C4-2B (cell line): Measurements from ENCODE around the gene ZDHHC13.
A peak's percentile ranks its signal among the peaks of the same experiment; 100 is the strongest.
"Not testable (repeated sequence)": the region's sequence is repeated elsewhere in the genome, so short reads cannot be mapped to it uniquely, and the experiment has no call there.

Source experiments
- H3K27ac ChIP-seq: fragments of 450-650 bp; 2 replicates; pipeline ENCODE4 v1.5.1; 2017
- CTCF ChIP-seq: fragments of 450-650 bp; conservative IDR thresholded peaks from 2 replicates; pipeline ENCODE4 v1.5.1; 2017; ENCODE audit warnings: mild to moderate bottlenecking
- ZFX ChIP-seq: fragments of 450-650 bp; IDR thresholded peaks from 2 replicates; pipeline ENCODE4 v1.6.1; 2017

The ZDHHC13 gene

GRCh38 chr11:19116276-19116970, 545 bp upstream of the ZDHHC13 start:
- H3K27ac ChIP-seq: peak overlapping the region; percentile 77

GRCh38 chr11:19117760-19118097, 761 bp downstream of the ZDHHC13 start:
- no peak for TF ChIP-seq ZFX
- no peak for TF ChIP-seq CTCF
- peak overlapping the region; percentile 77 for H3K27ac ChIP-seq

More at GRCh38 chr11:19116276-19116970, 545 bp upstream of the ZDHHC13 start:
- TF ChIP-seq ZFX: no peak
- TF ChIP-seq CTCF: no peak

- no peak overlapping the region for H3K27ac ChIP-seq
- no peak for TF ChIP-seq CTCF
- no peak for TF ChIP-seq ZFX
Observed at GRCh38 chr11:19121646-19122045, 4.7 kb downstream of the ZDHHC13 start.

- TF ChIP-seq CTCF (no peak), ZFX (no peak)
- H3K27ac ChIP-seq: no peak overlapping the region
Observed at GRCh38 chr11:19122960-19123615, 6.1 kb downstream of the ZDHHC13 start.

- not testable (repeated sequence) for H3K27ac ChIP-seq
Observed at GRCh38 chr11:19126562-19127325, 9.8 kb downstream of the ZDHHC13 start.

- TF ChIP-seq CTCF (no peak), ZFX (no peak)
- H3K27ac ChIP-seq: no peak overlapping the region
Observed at GRCh38 chr11:19134004-19134403, 17.0 kb downstream of the ZDHHC13 start.

GRCh38 chr11:19136884-19137283, 19.9 kb downstream of the ZDHHC13 start:
- H3K27ac ChIP-seq: not testable (repeated sequence)

GRCh38 chr11:19145319-19145718, 28.4 kb downstream of the ZDHHC13 start:
- H3K27ac ChIP-seq: no peak overlapping the region
- TF ChIP-seq CTCF (no peak), ZFX (no peak)
